NCI-H187 treated with DMSO at 0.1 percent for 48 hours (cell line): Measurements from ENCODE around the gene CCDC85C.

Experiments
- DNase-seq: peaks from one replicate; lab custom pipeline; 2025; lab: John Stamatoyannopoulos, UW

Gene CCDC85C

GRCh38 chr14:99572173-99572999 lies 31.6 kb downstream of the CCDC85C start:
- no peak for DNase-seq

- DNase-seq: no peak
Measured at GRCh38 chr14:99571303-99571986, 32.6 kb downstream of the CCDC85C start.

DNA sequence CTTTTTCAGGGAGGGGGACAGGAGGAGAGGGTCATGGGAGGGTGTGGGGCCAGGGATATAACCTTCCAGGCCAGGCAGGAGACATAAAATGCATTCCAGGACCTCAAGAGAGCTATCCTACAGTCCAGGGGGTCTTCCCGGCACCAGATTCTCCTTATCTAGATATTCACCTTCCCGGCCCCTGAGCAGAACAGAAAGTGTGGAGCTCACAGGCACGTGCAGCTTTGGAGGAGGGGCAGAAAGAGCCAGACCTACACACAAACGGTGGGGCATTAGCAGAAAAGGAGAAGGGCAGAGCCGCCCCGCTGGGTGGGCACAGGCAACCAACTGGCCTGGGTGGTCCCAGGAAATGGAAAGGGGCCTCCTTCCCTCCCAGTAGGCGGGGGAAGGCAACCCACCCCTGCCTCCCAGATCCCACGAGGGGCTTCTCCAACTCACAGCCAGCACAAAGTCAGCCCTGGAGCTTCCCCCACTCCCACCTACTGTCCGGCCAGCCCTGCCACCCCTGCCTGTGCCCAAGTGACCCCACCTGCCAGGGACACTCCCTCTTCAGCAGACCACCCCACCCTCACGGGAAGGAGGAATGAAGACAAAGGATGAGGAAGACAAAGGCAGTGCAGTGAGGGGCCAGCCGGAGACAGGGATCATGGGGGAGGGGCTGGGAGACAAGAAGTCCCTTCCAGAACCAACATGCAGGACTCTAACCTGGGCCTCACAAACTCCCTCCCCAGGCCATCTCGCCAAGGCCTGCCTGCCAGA lies 33.3 kb downstream of the CCDC85C start:
- DNase-seq: no peak

DNA sequence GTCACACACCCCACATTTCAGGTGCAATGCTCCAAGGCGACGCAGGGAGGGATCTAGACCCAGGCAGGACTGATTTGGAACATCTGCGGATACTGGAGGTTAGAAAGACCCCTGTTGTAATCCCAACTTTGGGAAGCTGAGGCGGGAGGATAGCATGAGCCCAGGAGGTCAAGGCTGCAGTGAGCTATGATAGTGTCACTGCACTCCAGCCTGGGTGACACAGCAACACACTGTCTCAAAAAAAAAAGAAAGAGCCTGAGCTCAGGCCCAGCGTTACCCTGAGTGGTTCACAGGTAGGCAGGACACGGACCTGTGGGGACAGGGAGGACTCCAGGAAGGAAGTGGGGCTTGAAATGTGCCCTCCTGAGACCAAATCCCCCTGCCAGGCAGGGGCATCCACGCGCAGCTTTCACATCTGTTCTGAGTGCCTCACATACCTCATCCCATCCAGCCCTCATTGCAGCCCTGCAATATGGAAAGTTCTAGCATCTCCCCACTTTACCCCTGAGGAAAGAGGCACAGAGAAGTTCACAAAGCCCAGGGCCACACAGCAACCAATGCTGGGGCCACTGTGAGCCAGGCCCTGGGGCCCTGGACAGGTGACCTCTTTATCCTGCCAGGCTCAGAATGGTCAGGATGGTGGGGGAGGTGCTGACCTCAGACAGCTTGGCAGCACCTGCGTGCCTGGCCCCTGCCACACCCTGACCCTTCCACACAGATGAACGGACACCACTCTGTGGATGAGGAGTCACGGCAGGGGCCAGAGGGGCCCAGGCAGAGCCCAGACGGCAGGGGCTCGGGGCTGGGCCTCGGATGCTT lies 34.1 kb downstream of the CCDC85C start:
- no peak for DNase-seq

GRCh38 chr14:99568567-99569560 lies 35.1 kb downstream of the CCDC85C start:
- DNase-seq: no peak

GRCh38 chr14:99566390-99567354 lies 37.3 kb downstream of the CCDC85C start:
- DNase-seq: no peak

GRCh38 chr14:99566009-99566389 lies 38.0 kb downstream of the CCDC85C start:
- DNase-seq: no peak

GRCh38 chr14:99565383-99565782 lies 38.6 kb downstream of the CCDC85C start:
- DNase-seq: no peak

GRCh38 chr14:99564926-99565259 lies 39.1 kb downstream of the CCDC85C start:
- no peak for DNase-seq

DNA sequence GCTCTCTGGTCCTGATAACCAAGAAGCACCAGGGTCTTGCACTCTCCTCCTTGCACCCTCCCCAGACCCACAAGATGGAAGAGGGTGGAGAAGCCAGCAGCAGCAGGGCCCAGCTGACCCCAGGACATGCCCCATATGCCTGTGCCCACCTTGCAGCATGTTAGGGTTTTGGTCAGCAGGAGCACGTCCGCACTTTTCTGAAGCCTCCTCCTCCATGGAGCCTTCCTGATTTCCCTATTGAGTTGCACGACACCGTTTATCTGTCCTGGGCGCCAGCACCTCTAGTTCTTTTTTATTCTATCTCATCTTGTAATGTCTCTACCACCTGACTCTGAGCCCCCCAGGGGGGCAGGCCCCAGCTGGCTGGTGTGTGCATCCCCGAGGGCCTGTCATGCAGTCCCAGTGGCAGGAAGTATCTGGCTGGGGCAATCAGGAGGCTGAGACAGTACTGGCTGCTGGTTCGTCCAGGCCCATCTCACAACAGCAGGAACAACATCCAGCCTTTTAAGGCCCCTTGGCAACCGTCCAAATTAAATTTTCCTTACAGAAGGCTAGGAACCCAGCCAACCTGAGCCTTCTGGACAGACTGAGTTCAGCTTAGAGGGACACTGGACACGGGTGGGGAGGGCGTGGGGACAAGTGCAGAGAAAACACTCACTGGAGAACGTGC lies 39.6 kb downstream of the CCDC85C start:
- no peak for DNase-seq

- DNase-seq: no peak
Measured at GRCh38 chr14:99563749-99564129, 40.3 kb downstream of the CCDC85C start.

DNA sequence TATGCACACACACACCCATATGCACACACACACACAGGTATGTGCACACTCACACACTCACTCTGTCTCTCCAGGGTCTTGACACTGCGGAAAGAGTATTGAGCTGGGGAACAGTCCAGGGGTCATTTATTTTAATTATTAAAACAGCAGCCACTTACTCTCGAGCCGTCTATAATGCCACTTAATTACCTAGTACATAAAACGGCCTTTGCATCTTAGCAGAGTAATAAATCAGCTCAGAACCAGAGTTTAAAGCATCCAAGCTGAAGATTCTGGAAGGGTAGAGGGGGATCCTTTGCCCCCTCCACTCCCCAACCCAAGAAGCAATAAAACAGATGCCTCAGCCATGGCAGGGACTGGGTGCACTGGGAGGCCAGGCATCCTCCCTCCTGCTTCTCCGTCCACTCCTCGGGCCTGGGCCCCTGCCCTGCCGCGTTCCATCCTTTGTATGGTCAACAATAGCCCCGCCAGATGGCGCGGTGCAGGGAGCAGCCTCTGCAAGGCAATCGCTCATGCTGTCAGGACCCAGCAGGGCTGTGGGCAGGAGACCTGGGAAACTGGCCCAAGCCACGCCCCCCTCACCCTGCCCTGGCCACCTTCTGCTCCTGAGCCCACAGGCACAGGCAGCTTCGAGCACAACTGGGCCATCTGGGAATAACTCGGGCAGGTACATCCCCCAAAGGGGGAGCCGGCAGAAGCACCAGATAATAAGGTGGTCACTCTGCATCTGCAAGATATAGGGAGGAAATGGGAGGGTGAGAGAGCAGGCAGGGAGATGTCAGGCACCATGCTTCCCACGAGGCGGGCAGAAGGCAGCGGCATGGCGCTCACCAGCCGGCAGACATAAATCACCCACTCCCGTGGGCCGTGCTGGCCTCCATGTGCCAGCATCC lies 40.9 kb downstream of the CCDC85C start:
- no peak for DNase-seq

- no peak for DNase-seq
Measured at GRCh38 chr14:99561864-99562263, 42.1 kb downstream of the CCDC85C start.

- DNase-seq: no peak
Measured at GRCh38 chr14:99560922-99561683, 42.9 kb downstream of the CCDC85C start.

DNA sequence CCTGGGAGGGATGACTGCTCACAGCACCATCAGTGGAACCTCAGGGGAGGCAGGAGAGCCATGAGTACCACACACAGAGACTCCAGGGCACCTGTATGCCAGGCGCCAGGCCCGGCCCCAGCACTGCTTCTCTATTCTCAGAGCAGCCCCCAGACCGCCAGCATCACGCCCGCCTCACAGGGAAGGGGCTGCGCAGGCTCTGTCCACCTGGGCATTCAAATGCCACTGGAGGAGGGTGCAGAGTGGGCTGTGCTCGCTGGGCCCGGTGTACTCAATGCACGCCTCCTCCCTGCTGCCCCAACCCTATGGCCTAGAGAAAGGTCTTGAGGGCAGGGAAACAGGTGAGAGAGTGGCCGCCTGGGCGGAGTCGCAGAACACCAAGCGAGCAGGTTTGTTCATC lies 43.6 kb downstream of the CCDC85C start:
- no peak for DNase-seq

GRCh38 chr14:99559286-99559990 lies 44.6 kb downstream of the CCDC85C start:
- no peak for DNase-seq
